Activated CD4-positive, alpha-beta memory T cell treated with anti-CD3 and anti-CD28 coated beads, Interleukin-2, amount 10 ng/mL, durations not matched to agents 7 days and 5 days (primary cell): Measurements from ENCODE around the gene ZNF831. TPM values are rescaled to one million over a fixed set of nuclear protein-coding genes. Genes with fewer than 3 reads are reported as not detected.

Experiments
- CTCF ChIA-PET: fragments of 350-600 bp; sonication (Branson Sonifier 250); formaldehyde crosslinking; loops from one replicate; lab custom pipeline; 2021; ENCODE audit warnings: antibody characterized with exemption, inconsistent platforms; lab: Charles Lee
- POLR2A ChIA-PET: fragments of 350-600 bp; sonication (Branson Sonifier 250); formaldehyde crosslinking; loops from one replicate; lab custom pipeline; 2021; ENCODE audit warnings: antibody characterized with exemption; lab: Charles Lee
- DNase-seq: peaks from one replicate; pipeline ENCODE4 v3.0.0-alpha.2; 2020
- H3K27ac Mint-ChIP-seq: one replicate; pipeline ENCODE4 v1.8.0; 2021; ENCODE audit warnings: mild to moderate bottlenecking, mixed read lengths
- H3K27me3 Mint-ChIP-seq: one replicate; pipeline ENCODE4 v1.8.0; 2021; ENCODE audit warnings: mixed read lengths
- H3K36me3 Mint-ChIP-seq: one replicate; pipeline ENCODE4 v1.8.0; 2021; ENCODE audit warnings: low read depth, mixed read lengths
- H3K4me1 Mint-ChIP-seq: one replicate; pipeline ENCODE4 v1.8.0; 2021; ENCODE audit warnings: mixed read lengths
- H3K4me3 Mint-ChIP-seq: one replicate; pipeline ENCODE4 v1.8.0; 2021; ENCODE audit warnings: mild to moderate bottlenecking, mixed read lengths
- H3K9me3 Mint-ChIP-seq: one replicate; pipeline ENCODE4 v1.8.0; 2021; ENCODE audit warnings: mixed read lengths
- total RNA-seq, 2 experiments: library from RNA; stranded (reverse); gene quantifications; one replicate each; pipeline ENCODE4 v1.2.3, GENCODE V29; 2021

Gene ZNF831
- total RNA-seq, 2 experiments from 2014 or later: 12.1 to 12.7 TPM

DNA sequence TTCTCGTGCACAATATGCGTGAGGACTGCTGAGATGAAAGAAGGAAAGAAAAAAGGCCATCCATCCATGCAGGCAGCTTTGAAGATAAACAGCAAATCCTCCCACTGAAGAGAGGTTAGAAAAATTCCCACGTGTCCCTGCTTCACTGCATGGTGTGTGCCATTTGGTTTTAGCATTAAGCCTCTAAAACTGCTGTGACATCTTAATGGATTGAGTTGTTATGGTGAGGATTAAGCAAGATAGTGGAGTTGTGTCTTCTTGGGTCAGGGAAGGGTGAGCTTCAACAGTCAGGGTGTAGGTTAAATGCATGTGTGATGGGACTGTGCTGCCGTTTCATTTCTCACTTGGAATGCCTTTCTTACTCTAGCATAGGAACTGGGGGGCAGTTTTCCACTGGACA lies 50.5 kb downstream of the ZNF831 start:
- CTCF ChIA-PET: interaction anchor here (2.2 kb wide), 1 partner anchor 126 kb away, joined by 12 read pairs; no protein-coding TSS in a partner anchor
- Mint-ChIP-seq H3K27ac (no peak overlapping the region), H3K27me3 (no peaks in the 10 kb centered on the region), H3K4me3 (no peak overlapping the region), H3K36me3 (peaks cover 28% of the 10 kb centered on the region), H3K9me3 (no peaks in the 10 kb centered on the region), H3K4me1 (no peaks in the 10 kb centered on the region)
- no peak for DNase-seq
- POLR2A ChIA-PET: interaction anchor here (1.6 kb wide), 1 partner anchor 55 kb away, joined by 7 read pairs; no protein-coding TSS in a partner anchor

DNA sequence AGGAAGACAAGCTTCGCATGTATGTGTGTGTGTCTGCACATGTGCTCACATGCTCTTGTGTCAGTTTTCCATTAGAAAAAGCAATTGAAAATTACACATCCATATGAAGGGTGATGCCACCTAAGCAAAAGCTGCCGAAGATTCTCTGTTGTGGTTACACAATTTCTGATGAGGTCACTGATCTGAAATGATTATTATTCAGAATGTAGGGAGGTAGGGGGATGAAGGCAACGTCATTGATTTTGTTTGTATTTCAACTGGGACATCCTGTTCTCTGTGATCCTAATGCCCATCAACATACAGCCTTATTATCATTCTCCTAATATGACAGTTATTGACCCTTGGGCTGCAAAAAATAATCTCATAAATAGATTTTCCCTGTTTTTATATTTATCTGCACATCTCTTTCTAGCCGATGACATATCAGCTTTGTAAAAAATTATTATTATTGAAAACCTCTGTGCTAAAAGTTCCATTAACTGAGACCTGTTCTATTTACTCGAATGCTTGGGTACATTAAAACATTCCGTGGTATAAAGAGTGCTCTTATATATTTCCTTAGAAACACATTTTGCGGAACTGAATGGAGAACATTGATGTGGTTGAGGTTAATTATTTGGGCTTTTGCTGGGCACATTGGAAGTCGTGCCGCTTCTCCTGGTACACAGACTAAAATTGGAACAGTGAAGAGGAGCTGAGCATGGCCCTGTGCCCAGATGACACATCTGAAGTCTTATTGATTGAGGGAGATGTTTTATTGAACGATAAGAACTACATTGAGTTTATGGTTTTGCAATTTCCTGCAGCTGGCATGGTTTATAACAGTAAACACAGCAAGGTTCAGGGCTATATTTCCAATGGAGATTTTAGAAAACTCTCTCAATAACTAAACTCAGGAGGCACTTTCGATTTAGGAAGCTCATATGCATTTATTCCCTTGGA lies 51.3 kb downstream of the ZNF831 start:
- ChIA-PET POLR2A (no interaction called here), CTCF (interaction anchor here (0.9 to 2.2 kb wide), 2 partner anchors 127 kb away, joined by 3 to 12 read pairs; no protein-coding TSS in a partner anchor)
- Mint-ChIP-seq H3K4me3 (no peak overlapping the region), H3K36me3 (peaks cover 29% of the 10 kb centered on the region), H3K27ac (no peak overlapping the region), H3K9me3 (no peaks in the 10 kb centered on the region), H3K4me1 (no peaks in the 10 kb centered on the region), H3K27me3 (no peaks in the 10 kb centered on the region)
- no peak for DNase-seq

DNA sequence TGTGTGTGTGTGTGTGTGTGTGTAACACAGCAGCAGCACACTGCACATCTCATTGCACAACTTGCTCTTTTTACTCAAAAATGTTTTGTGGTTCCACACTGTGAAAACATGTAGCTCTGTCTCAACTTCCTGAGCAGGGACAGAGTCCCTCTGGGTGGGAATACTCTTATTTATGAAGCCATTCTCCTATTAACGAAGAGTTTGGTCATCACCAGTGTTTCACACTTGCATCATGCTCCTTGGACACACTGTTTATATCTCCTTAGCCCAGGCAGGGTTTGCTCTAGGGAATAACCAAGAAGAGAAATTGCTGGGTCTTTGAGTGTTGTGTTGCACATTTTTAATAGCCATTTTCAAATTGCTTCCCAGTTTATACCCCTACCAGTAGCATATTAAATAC lies 53.6 kb downstream of the ZNF831 start:
- Mint-ChIP-seq H3K4me3 (no peak overlapping the region), H3K9me3 (no peaks in the 10 kb centered on the region), H3K27me3 (no peaks in the 10 kb centered on the region), H3K36me3 (peaks cover 23% of the 10 kb centered on the region), H3K4me1 (peaks cover 6% of the 10 kb centered on the region), H3K27ac (no peak overlapping the region)
- no peak for DNase-seq
- ChIA-PET CTCF (no interaction called here), POLR2A (no interaction called here)

DNA sequence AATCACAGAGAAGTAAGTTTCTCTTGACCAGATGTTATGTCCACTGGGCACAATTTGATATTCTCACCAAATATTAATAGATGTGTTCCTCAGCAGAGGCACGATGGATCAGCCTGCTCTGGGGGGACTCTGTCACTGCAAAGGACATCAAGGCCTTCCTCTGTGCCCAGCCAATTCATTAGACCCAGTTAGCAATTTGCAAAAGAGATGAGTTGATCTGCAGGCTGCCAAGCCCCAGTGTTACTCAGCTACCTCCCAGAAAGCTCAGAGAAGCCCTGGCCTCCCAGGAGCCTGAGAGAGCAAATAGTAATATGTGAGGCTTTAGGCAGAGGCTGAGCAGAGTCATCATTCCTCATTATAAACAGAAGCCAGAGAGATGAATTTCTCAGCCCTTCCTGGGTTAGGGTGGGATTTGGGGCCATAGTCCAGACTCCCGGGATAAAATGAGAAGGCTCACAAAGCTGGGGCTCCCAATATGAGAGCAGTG lies 54.2 kb downstream of the ZNF831 start:
- no peaks in the 10 kb centered on the region for H3K9me3 Mint-ChIP-seq
- H3K27ac Mint-ChIP-seq: no peak overlapping the region
- no peaks in the 10 kb centered on the region for H3K27me3 Mint-ChIP-seq

DNA sequence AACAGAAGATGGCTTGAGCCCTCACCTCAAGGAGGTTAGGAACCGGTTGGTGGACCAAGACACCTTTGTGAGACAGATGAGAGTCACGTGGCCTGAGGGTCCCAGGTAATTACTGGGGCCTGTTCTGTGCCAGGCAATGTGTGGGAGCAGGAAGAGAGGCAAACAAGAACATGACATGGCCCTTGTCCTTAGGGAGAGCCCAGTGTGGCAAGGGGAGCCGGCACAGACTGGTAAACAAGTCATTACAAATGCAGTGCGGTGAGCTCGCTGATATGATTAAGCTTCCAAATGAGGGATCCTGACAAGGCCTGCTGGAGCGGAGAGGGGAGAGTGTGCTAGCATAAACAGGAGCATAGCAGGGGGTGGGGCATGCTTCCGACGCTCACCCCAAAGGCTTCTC lies 55.6 kb downstream of the ZNF831 start:
- Mint-ChIP-seq H3K4me3 (no peak overlapping the region), H3K4me1 (peaks cover 7% of the 10 kb centered on the region), H3K36me3 (peaks cover 12% of the 10 kb centered on the region), H3K9me3 (no peaks in the 10 kb centered on the region), H3K27me3 (no peaks in the 10 kb centered on the region), H3K27ac (no peak overlapping the region)
- ChIA-PET POLR2A (no interaction called here), CTCF (interaction anchor here (1.6 kb wide), 1 partner anchor 131 kb away, joined by 3 read pairs; no protein-coding TSS in a partner anchor)
- no peak for DNase-seq

More for the DNA sequence above, 54.2 kb downstream of the ZNF831 start:
- Mint-ChIP-seq H3K4me3 (no peak overlapping the region), H3K36me3 (peaks cover 20% of the 10 kb centered on the region), H3K4me1 (peaks cover 7% of the 10 kb centered on the region)
- ChIA-PET POLR2A (no interaction called here), CTCF (interaction anchor here (0.7 kb wide), 1 partner anchor 69 kb away, joined by 3 read pairs; no protein-coding TSS in a partner anchor)
- no peak for DNase-seq

DNA sequence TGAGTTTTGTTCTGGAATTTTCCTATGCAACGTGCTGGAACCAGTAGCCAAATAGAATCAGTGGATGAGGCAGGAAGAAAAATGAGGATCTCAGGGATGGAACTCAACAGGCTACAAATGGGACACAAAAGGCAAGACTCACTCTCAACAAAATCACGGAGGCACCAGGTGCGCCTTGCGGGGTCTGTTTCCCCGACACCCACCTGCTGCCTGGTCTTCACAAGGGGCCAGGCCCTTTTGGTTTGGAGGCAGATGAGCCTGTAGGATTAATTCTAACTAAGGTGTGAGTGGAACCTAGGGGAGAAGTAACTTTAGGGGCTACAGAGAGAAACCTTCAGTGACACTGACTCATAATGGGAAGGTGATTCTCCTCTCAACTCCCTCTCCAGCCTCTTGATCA lies 56.5 kb downstream of the ZNF831 start:
- CTCF ChIA-PET: interaction anchor here (0.6 kb wide), 1 partner anchor 97 kb away, joined by 3 read pairs; no protein-coding TSS in a partner anchor
- POLR2A ChIA-PET: no interaction called here

DNA sequence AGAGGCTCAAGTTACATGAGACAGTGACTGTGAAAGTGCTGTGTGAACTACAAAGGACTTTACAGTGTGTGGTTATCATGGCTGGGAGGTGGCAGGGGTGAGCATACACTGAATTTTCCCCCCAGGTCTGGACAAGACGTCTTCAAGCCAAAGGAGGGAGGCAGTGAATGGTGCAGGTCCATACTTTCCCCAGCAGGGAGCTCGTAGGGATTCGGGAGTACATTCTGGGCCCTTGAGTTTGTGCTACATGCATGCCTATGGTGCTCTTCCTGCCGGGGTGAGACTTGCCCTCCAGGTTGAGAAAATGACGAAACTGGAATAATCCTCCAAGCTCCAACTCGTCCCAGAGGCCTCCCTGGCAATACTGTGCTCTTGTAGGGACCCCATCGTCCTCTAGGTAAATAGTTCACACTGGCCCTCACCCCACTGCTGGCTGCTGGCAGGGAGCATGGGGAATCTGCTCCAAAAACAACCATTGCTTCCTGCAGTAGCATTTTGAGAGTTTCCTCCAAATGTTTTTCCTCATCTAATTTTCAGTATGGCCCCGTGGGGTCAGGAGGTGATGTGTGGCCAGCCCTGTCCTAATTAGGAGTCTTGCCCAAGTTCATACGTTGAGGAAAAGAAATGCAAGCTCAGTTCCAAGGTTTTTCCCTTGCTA lies 57.6 kb downstream of the ZNF831 start:
- no peaks in the 10 kb centered on the region for H3K27me3 Mint-ChIP-seq

More for the DNA sequence above, 56.5 kb downstream of the ZNF831 start:
- no peak for DNase-seq
- Mint-ChIP-seq H3K9me3 (no peaks in the 10 kb centered on the region), H3K4me3 (no peak overlapping the region), H3K27me3 (no peaks in the 10 kb centered on the region), H3K27ac (no peak overlapping the region), H3K4me1 (peaks cover 9% of the 10 kb centered on the region), H3K36me3 (peaks cover 12% of the 10 kb centered on the region)

DNA sequence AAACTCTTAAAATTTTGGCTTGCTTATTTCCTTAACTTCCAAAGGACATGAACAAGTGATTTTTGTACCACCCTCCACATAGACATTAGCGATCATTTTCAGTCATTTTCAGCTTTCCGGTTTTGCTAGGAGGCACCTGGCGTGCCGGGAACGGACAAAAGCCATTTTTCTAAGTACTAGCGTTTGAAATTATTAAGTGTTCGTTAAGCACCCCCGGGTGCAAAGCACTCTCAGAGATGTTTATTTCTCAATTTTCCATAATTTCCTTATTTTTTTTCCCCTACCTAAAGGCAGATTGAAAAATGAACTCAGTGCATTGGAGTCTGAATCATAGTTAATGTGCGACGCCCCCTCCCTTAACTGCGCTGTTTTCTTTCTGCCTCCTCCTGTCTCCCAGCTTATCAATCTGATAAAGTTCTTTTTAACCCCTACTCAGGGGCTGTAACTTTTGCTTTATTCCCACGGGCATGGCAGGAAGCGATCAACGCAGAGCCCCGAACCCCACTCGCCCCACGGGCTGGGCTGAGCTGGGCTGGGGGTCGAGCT lies 58.2 kb downstream of the ZNF831 start:
- H3K9me3 Mint-ChIP-seq: no peaks in the 10 kb centered on the region
- H3K4me1 Mint-ChIP-seq: peaks cover 9% of the 10 kb centered on the region
- ChIA-PET CTCF (interaction anchor here (0.7 to 4.5 kb wide), 17 partner anchors 9 to 354 kb away, joined by 3 to 55 read pairs (median 5); partner anchors contain the start of gene ATP5F1E), POLR2A (interaction anchor here (1.1 to 2.5 kb wide), 3 partner anchors 134 to 571 kb away, joined by 4 to 6 read pairs (median 6); partner anchors contain the start of genes ATP5F1E and STX16)
- H3K4me3 Mint-ChIP-seq: peak overlapping the region; percentile 19
- no peak overlapping the region for H3K27ac Mint-ChIP-seq
- no peaks in the 10 kb centered on the region for H3K27me3 Mint-ChIP-seq
- DNase-seq: no peak
- peaks cover 4% of the 10 kb centered on the region for H3K36me3 Mint-ChIP-seq

More for the DNA sequence above, 57.6 kb downstream of the ZNF831 start:
- no peaks in the 10 kb centered on the region for H3K9me3 Mint-ChIP-seq
- H3K36me3 Mint-ChIP-seq: peaks cover 9% of the 10 kb centered on the region
- H3K27ac Mint-ChIP-seq: no peak overlapping the region
- H3K4me1 Mint-ChIP-seq: peaks cover 9% of the 10 kb centered on the region
- H3K4me3 Mint-ChIP-seq: no peak overlapping the region
- ChIA-PET POLR2A (interaction anchor here (1.1 to 2.5 kb wide), 3 partner anchors 133 to 570 kb away, joined by 4 to 6 read pairs (median 6); partner anchors contain the start of genes ATP5F1E and STX16), CTCF (interaction anchor here (1.1 to 4.5 kb wide), 11 partner anchors 10 to 351 kb away, joined by 3 to 55 read pairs (median 5); partner anchors contain the start of gene ATP5F1E)
- no peak for DNase-seq

DNA sequence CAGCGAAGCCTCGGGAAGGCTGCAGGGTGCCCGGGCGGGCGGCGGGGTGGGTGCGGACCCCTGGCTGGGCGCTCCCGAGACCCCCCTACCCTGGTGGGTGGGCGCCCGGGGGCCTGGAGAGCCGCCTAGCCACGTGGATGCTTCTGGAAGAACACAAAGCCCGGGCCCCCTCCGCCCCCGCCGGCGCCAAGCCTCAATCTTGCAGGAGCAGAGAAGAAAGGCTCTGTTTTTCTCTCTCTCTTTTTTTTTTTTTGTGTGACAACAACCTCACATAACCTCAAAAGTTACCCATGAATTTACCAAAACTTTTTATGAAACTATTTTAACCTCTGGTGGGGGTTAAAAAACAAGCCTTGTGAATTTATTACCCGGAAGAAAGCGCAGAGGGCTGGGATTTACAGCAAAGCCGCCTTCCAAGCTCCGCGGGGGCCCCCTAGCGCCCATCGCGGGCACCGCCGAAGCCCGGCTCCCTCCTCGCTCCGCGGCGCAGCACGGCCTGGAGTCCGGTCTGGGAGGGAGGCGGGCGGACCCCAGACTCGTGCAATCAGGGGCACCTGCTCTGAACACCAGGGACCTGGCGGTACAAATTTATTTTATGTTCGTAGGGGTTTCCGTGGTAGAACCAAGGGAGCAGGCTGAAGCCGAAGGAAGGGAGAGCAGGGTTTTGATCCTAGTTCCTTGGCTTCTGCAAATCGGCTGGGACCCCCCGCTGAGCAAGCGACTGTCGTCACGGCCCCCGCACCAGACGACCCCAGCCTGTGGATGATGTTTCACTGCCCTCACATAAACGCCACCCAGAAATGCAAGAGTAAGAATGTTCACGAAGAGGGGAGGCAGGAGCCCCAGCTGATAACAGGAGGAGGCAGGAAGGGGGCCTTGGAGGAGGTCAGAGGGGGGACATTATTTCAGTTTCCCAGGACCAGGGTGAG lies 58.9 kb downstream of the ZNF831 start:
- Mint-ChIP-seq H3K9me3 (no peaks in the 10 kb centered on the region), H3K27me3 (no peaks in the 10 kb centered on the region), H3K36me3 (peaks cover 4% of the 10 kb centered on the region), H3K4me3 (peak overlapping the region; percentile 69), H3K4me1 (peaks cover 9% of the 10 kb centered on the region), H3K27ac (no peak overlapping the region)
- ChIA-PET POLR2A (interaction anchor here (1.1 to 2.5 kb wide), 3 partner anchors 135 to 571 kb away, joined by 4 to 6 read pairs (median 6); partner anchors contain the start of genes ATP5F1E and STX16), CTCF (interaction anchor here (0.7 to 4.5 kb wide), 20 partner anchors 9 to 355 kb away, joined by 3 to 55 read pairs (median 4); partner anchors contain the start of gene ATP5F1E)
- DNase-seq: peak; percentile 80

DNA sequence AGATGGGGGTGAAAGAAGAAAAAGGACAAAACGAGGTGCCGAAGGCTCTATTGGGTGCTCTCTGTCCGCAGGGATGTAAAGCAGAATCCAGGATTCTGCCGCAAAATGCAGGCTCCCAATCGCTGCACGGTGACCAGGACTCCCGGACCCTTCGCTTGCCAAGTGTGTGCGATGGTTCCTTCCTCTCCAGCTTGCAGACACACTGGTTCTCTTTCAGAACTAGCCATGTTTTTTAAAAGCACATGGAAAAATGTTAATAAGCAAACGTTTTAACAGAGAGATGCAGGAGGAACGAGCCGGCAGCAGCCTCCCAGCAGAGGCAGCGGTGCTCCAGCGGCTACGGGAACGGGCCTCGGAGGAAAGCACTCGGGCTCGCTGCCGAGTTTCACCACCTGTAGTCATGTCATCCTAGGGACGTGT lies 59.6 kb downstream of the ZNF831 start:
- Mint-ChIP-seq H3K27me3 (no peaks in the 10 kb centered on the region), H3K9me3 (no peaks in the 10 kb centered on the region), H3K27ac (no peak overlapping the region), H3K4me1 (peaks cover 9% of the 10 kb centered on the region), H3K4me3 (no peak overlapping the region), H3K36me3 (peaks cover 7% of the 10 kb centered on the region)
- no peak for DNase-seq
- ChIA-PET POLR2A (interaction anchor here (2.5 kb wide), 1 partner anchor 135 kb away, joined by 6 read pairs; no protein-coding TSS in a partner anchor), CTCF (interaction anchor here (1.4 to 4.5 kb wide), 3 partner anchors 16 to 141 kb away, joined by 3 to 55 read pairs (median 5); no protein-coding TSS in a partner anchor)

DNA sequence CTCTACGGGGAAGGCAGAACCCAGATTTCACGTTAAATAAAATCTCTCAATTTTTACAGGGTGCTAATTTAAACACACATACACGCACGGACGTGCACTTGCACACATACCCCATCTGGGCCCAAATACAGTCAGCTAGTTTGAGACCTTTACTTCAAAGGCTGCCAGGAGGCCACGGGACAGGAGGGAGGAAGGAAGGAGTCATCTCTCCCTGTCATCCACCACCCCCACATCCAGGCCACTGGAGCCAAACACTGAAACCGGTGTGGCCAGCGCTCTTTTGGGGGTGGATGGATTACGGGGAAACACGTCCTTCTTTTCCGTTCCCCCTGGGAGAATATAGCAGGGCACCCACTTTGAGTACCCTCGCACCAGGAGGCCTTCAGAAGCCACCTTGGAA lies 60.1 kb downstream of the ZNF831 start:
- Mint-ChIP-seq H3K36me3 (peaks cover 12% of the 10 kb centered on the region), H3K27ac (no peak overlapping the region), H3K4me1 (peaks cover 9% of the 10 kb centered on the region), H3K9me3 (peaks cover under 1% of the 10 kb centered on the region), H3K4me3 (no peak overlapping the region), H3K27me3 (no peaks in the 10 kb centered on the region)
- ChIA-PET POLR2A (no interaction called here), CTCF (interaction anchor here (1.1 to 4.5 kb wide), 4 partner anchors 16 to 141 kb away, joined by 3 to 55 read pairs (median 4); no protein-coding TSS in a partner anchor)
- no peak for DNase-seq
